PC-9 (cell line): Measurements from ENCODE around the gene IRS2. TPM values are rescaled to one million over a fixed set of nuclear protein-coding genes. Genes with fewer than 3 reads are reported as not detected.

Experiments used
- BruUV-seq: library from RNA; stranded (reverse); fragments of 400-500 nt; replicated peaks from 2 replicates; lab custom pipeline; 2021; lab: Mats Ljungman, UMichigan
- CTCF ChIA-PET: fragments of 300-600 bp; sonication (Branson Sonifier 250); formaldehyde crosslinking; loops from one replicate; lab custom pipeline; 2022; ENCODE audit warnings: antibody characterized with exemption; lab: Charles Lee
- POLR2A ChIA-PET: fragments of 300-600 bp; sonication (Branson Sonifier 250); formaldehyde crosslinking; loops from one replicate; lab custom pipeline; 2022; ENCODE audit warnings: antibody characterized with exemption; ENCODE audit not compliant: unreplicated experiment; lab: Charles Lee
- DNase-seq, 2 experiments: peaks; one replicate each; pipeline versions ENCODE4 v3.0.0 to v3.0.0-alpha.2; 2015 to 2022; ENCODE audit warnings: mixed read lengths in 1 of 2
- H2AFZ ChIP-seq: fragments of 200-600 bp; sonication (generic); 2 replicates; pipeline ENCODE4 v1.8.1; 2017; ENCODE audit warnings: antibody characterized with exemption
- H3F3A ChIP-seq: fragments of 200-600 bp; sonication (generic); 2 replicates; pipeline ENCODE4 v1.8.1; 2017; ENCODE audit warnings: antibody characterized with exemption, mild to moderate bottlenecking, low read depth; ENCODE audit not compliant: insufficient read depth
- H3K27ac ChIP-seq: fragments of 200-600 bp; sonication (generic); 2 replicates; pipeline ENCODE4 v1.6.1; 2016; ENCODE audit warnings: mixed run types
- H3K27me3 ChIP-seq: fragments of 200-600 bp; sonication (generic); 2 replicates; pipeline ENCODE4 v1.6.1; 2016; ENCODE audit warnings: low read depth, mixed run types; ENCODE audit not compliant: insufficient read depth
- H3K36me3 ChIP-seq: fragments of 200-600 bp; sonication (generic); 2 replicates; pipeline ENCODE4 v1.6.1; 2016; ENCODE audit warnings: low read depth, mixed run types
- H3K4me1 ChIP-seq: fragments of 200-600 bp; sonication (generic); replicated peaks from 2 replicates; pipeline ENCODE4 v1.6.1; 2016; ENCODE audit warnings: mixed run types; ENCODE audit not compliant: insufficient read depth
- H3K4me2 ChIP-seq: fragments of 200-600 bp; sonication (generic); 2 replicates; pipeline ENCODE4 v1.6.1; 2017; ENCODE audit warnings: mixed run types
- H3K4me3 ChIP-seq: fragments of 200-600 bp; sonication (generic); 2 replicates; pipeline ENCODE4 v1.6.1; 2016; ENCODE audit warnings: mixed run types
- H3K79me2 ChIP-seq: fragments of 200-600 bp; sonication (generic); 2 replicates; pipeline ENCODE4 v1.6.1; 2017; ENCODE audit warnings: low read depth, mixed run types
- H3K9me2 ChIP-seq: fragments of 200-600 bp; sonication (generic); 2 replicates; pipeline ENCODE4 v1.8.1; 2017; ENCODE audit warnings: mild to moderate bottlenecking; ENCODE audit not compliant: insufficient read depth
- H3K9me3 ChIP-seq: fragments of 200-600 bp; sonication (generic); 2 replicates; pipeline ENCODE4 v1.8.1; 2016; ENCODE audit warnings: low read depth; ENCODE audit not compliant: insufficient read depth
- H4K20me1 ChIP-seq: fragments of 200-600 bp; sonication (generic); 2 replicates; pipeline ENCODE4 v1.8.1; 2017; ENCODE audit not compliant: insufficient read depth
- CTCF ChIP-seq: fragments of 200-600 bp; sonication (generic); conservative IDR thresholded peaks from 2 replicates; pipeline ENCODE4 v1.6.1; 2017; ENCODE audit warnings: mixed run types, antibody characterized with exemption, mild to moderate bottlenecking, moderate library complexity
- EZH2 ChIP-seq: fragments of 200-600 bp; sonication (generic); IDR thresholded peaks from 2 replicates; pipeline ENCODE4 v1.8.0; 2017; ENCODE audit warnings: antibody characterized with exemption, low read depth
- intact Hi-C: fragments of 100-400 bp; cut with micrococcal nuclease; formaldehyde crosslinking; loops from one replicate; pipeline ENCODE4 v1.10.0; 2022; ENCODE audit not compliant: unreplicated experiment
- total RNA-seq: library from RNA; stranded (reverse); gene quantifications from 2 replicates; pipeline ENCODE4 v1.2.3, GENCODE V29; 2021

The IRS2 gene
- total RNA-seq, 1 experiment from 2014 or later, result 31.3 TPM

- POLR2A ChIA-PET, result no interaction called here
Observed at GRCh38 chr13:109724603-109725002, 61.8 kb downstream of the IRS2 start.

GRCh38 chr13:109723046-109723445 is 63.3 kb downstream of the IRS2 start:
- no peak for TF ChIP-seq EZH2
- no peak for TF ChIP-seq CTCF
- no peaks in the 10 kb centered on the region for H3F3A ChIP-seq
- 0 out of 2 replicates have a peak, but pooled peaks cover 3% of the 10 kb centered on the region for H3K9me3 ChIP-seq
- CTCF ChIA-PET, result no interaction called here
- no TSS peak for BruUV-seq
- H2AFZ ChIP-seq, result no peak overlapping the region
- H3K27me3 ChIP-seq, result no peaks in the 10 kb centered on the region
- intact Hi-C loops, result no loop called here
- no peak for DNase-seq
- no peak overlapping the region for H3K27ac ChIP-seq
- no peaks in the 10 kb centered on the region for H3K36me3 ChIP-seq
- no peak overlapping the region for H3K4me2 ChIP-seq
- H3K79me2 ChIP-seq, result no peaks in the 10 kb centered on the region
- no peak overlapping the region for H3K4me3 ChIP-seq
- POLR2A ChIA-PET, result no interaction called here
- no peaks in the 10 kb centered on the region for H3K4me1 ChIP-seq
- no peaks in the 10 kb centered on the region for H4K20me1 ChIP-seq
- no peaks in the 10 kb centered on the region for H3K9me2 ChIP-seq

More at GRCh38 chr13:109724603-109725002, 61.8 kb downstream of the IRS2 start:
- no peak overlapping the region for H2AFZ ChIP-seq
- intact Hi-C loops, result no loop called here
- no peak overlapping the region for H3K4me2 ChIP-seq
- TF ChIP-seq CTCF, result no peak
- no peak for TF ChIP-seq EZH2
- CTCF ChIA-PET, result no interaction called here
- H3K36me3 ChIP-seq, result no peaks in the 10 kb centered on the region
- H3K27me3 ChIP-seq, result no peaks in the 10 kb centered on the region
- no peak overlapping the region for H3K4me3 ChIP-seq
- H3K4me1 ChIP-seq, result no peaks in the 10 kb centered on the region
- no peak overlapping the region for H3K27ac ChIP-seq
- H3K9me2 ChIP-seq, result no peaks in the 10 kb centered on the region
- no peaks in the 10 kb centered on the region for H3K79me2 ChIP-seq
- BruUV-seq, result no TSS peak
- H3F3A ChIP-seq, result no peaks in the 10 kb centered on the region
- 0 out of 2 replicates have a peak, but pooled peaks cover 3% of the 10 kb centered on the region for H3K9me3 ChIP-seq
- no peaks in the 10 kb centered on the region for H4K20me1 ChIP-seq
- no peak for DNase-seq

GRCh38 chr13:109722068-109722467 is 64.3 kb downstream of the IRS2 start:
- Histone ChIP-seq H4K20me1 (no peaks in the 10 kb centered on the region), H3K79me2 (no peaks in the 10 kb centered on the region), H3K4me3 (no peak overlapping the region), H2AFZ (no peak overlapping the region), H3K36me3 (no peaks in the 10 kb centered on the region), H3K27me3 (no peaks in the 10 kb centered on the region), H3F3A (no peaks in the 10 kb centered on the region), H3K4me2 (no peak overlapping the region), H3K4me1 (no peaks in the 10 kb centered on the region), H3K27ac (no peak overlapping the region), H3K9me2 (no peaks in the 10 kb centered on the region), H3K9me3 (0 out of 2 replicates have a peak, but pooled peaks cover 3% of the 10 kb centered on the region)
- BruUV-seq, result no TSS peak
- DNase-seq, result no peak
- ChIA-PET CTCF (no interaction called here), POLR2A (no interaction called here)
- TF ChIP-seq EZH2, result no peak
- TF ChIP-seq CTCF, result no peak
- intact Hi-C loops, result no loop called here
